ENCODE measurements around the gene HYAL1.
A peak's percentile ranks its signal among the peaks of the same experiment; 100 is the strongest.
"Not testable (repeated sequence)": the region's sequence is repeated elsewhere in the genome, so short reads cannot be mapped to it uniquely, and the experiment has no call there.

HYAL1 gene

GRCh38 chr3:50316657-50317242, 13.4 kb upstream of the HYAL1 start:
- peak; percentile 80 for DNase-seq

GRCh38 chr3:50314816-50315215, 11.4 kb upstream of the HYAL1 start:
- no peak for DNase-seq

GRCh38 chr3:50314342-50314741, 11.0 kb upstream of the HYAL1 start:
- DNase-seq, result no peak

GRCh38 chr3:50312041-50312440, 8.7 kb upstream of the HYAL1 start:
- not testable (repeated sequence) for DNase-seq

- no peak for DNase-seq
Measured at GRCh38 chr3:50304601-50305000, 1.2 kb upstream of the HYAL1 start.

- DNase-seq, result no peak
Measured at GRCh38 chr3:50302095-50303012, 1.0 kb downstream of the HYAL1 start.

GRCh38 chr3:50300681-50301254, 2.6 kb downstream of the HYAL1 start:
- no peak for DNase-seq

- DNase-seq, result peak; percentile 22
Measured at GRCh38 chr3:50299929-50300680, 3.3 kb downstream of the HYAL1 start.

GRCh38 chr3:50299638-50299928, 3.8 kb downstream of the HYAL1 start:
- DNase-seq, result no peak

- DNase-seq, result peak; percentile 100
Measured at GRCh38 chr3:50298836-50299637, 4.3 kb downstream of the HYAL1 start, which contains the start of the genes HYAL3 and NAA80. Gene HYAL3 (minus strand): TSS chr3:50299405. CDS start chr3:50295602, 3,803 bp downstream. Gene NAA80 (minus strand): TSS chr3:50299405. CDS start chr3:50297463, 1,942 bp downstream.

GRCh38 chr3:50297896-50298725, 5.3 kb downstream of the HYAL1 start:
- DNase-seq, result peak; percentile 21

GRCh38 chr3:50297384-50297775, 6.0 kb downstream of the HYAL1 start:
- DNase-seq, result no peak

GRCh38 chr3:50296721-50297383, 6.5 kb downstream of the HYAL1 start:
- DNase-seq, result no peak

- DNase-seq, result no peak
Measured at GRCh38 chr3:50295553-50296431, 7.6 kb downstream of the HYAL1 start.

GRCh38 chr3:50294492-50295403, 8.6 kb downstream of the HYAL1 start:
- no peak for DNase-seq

- DNase-seq, result no peak
Measured at GRCh38 chr3:50294089-50294488, 9.3 kb downstream of the HYAL1 start.

GRCh38 chr3:50293079-50293801, 10.1 kb downstream of the HYAL1 start:
- no peak for DNase-seq
